ENCODE measurements around the gene CNTNAP2. TPM values are rescaled to one million over a fixed set of nuclear protein-coding genes. Genes with fewer than 3 reads are reported as not detected.

Gene CNTNAP2
- total RNA-seq, 1 donor from 2014 or later, result 2.2 TPM

DNA sequence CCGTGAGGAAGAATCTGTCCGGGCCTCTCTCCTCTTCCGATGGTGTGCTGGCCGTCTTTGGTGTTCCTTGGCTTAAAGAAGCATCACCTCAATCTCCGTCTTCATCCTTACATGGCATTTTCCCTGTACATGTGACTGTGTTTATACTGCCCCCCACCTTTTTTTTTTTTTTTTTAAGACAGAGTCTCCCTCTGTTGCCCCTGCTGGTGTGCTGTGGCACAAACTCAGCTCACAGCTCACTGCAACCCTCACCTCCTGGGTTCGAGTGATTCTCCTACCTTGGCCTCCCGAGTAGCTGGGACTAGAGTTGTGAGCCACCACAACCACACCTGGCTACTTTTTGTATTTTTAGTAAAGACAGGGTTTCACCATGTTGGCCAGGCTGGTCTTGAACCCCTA is 2352.1 kb downstream of the CNTNAP2 start:
- TF ChIP-seq POLR2A (IDR thresholded peaks at IDR 0.05) (no peak), POLR2AphosphoS5 (IDR thresholded peaks at IDR 0.05; ENCODE audit: insufficient read depth in 1 of 2, low read depth in 1 of 2) (no peak)
- TF ChIP-seq, protein P1, sequence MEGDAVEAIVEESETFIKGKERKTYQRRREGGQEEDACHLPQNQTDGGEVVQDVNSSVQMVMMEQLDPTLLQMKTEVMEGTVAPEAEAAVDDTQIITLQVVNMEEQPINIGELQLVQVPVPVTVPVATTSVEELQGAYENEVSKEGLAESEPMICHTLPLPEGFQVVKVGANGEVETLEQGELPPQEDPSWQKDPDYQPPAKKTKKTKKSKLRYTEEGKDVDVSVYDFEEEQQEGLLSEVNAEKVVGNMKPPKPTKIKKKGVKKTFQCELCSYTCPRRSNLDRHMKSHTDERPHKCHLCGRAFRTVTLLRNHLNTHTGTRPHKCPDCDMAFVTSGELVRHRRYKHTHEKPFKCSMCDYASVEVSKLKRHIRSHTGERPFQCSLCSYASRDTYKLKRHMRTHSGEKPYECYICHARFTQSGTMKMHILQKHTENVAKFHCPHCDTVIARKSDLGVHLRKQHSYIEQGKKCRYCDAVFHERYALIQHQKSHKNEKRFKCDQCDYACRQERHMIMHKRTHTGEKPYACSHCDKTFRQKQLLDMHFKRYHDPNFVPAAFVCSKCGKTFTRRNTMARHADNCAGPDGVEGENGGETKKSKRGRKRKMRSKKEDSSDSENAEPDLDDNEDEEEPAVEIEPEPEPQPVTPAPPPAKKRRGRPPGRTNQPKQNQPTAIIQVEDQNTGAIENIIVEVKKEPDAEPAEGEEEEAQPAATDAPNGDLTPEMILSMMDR (IDR thresholded peaks at IDR 0.05), result no peak
- H3K36me3 ChIP-seq, result no peaks in the 10 kb centered on the region
- no peak overlapping the region for H3K27ac ChIP-seq
- H3K27me3 ChIP-seq, result no peaks in the 10 kb centered on the region
- intact Hi-C loops (cut with DNase I), result no loop called here
- no peak overlapping the region for H3K4me3 ChIP-seq
- no peaks in the 10 kb centered on the region for H3K9me3 ChIP-seq
- DNase-seq (ENCODE audit: extremely low spot score in 2 of 2), result no peak
- no peaks in the 10 kb centered on the region for H3K4me1 ChIP-seq

Small RNA genes lying within 50 kb of the gene (microRNA-seq; reads per million reads assigned to microRNA genes)
- not detected for gene MIR548F4 (ENCODE audit: borderline number of aligned reads, borderline replicate concordance)

Small RNA genes lying within 50 kb of the gene (small RNA-seq; reads per million reads assigned to genes)
- gene AC005518.2, result not detected
- not detected for gene MIR548F4
- gene RANP2, result not detected
- gene RF00012, result not detected
- not detected for gene RF00019
- not detected for gene RF02271
- not detected for gene RN7SL456P
- not detected for gene RN7SL72P
- not detected for gene RNA5SP249
- gene RNU6-1184P, result not detected
